PC-3 (cell line): Measurements from ENCODE around the gene TP53I13. TPM values are rescaled to one million over a fixed set of nuclear protein-coding genes. Genes with fewer than 3 reads are reported as not detected.

Experiments used
- ATAC-seq: fragments of 200-7000 bp; cut with Tn5 transposase; 2 replicates; pipeline ENCODE4 v1.9.1; 2020; ENCODE audit warnings: mild to moderate bottlenecking, moderate library complexity
- BruUV-seq: library from RNA; stranded (reverse); fragments of 400-500 nt; replicated peaks from 2 replicates; lab custom pipeline; 2021; lab: Mats Ljungman, UMichigan
- CTCF ChIA-PET: fragments of 300-600 bp; sonication (Branson Sonifier 250); formaldehyde crosslinking; loops from one replicate; lab custom pipeline; 2022; ENCODE audit warnings: antibody characterized with exemption; lab: Charles Lee
- POLR2A ChIA-PET: fragments of 300-600 bp; sonication (Branson Sonifier 250); formaldehyde crosslinking; loops from one replicate; lab custom pipeline; 2022; ENCODE audit warnings: antibody characterized with exemption; ENCODE audit not compliant: unreplicated experiment; lab: Charles Lee
- DNase-seq: peaks from one replicate; pipeline ENCODE4 v3.0.0-alpha.2; 2015
- H2AFZ ChIP-seq: fragments of 300-600 bp; sonication (generic); 2 replicates; pipeline ENCODE4 v1.6.0; 2016; ENCODE audit warnings: antibody characterized with exemption, low read length
- H3F3A ChIP-seq: fragments of 300-600 bp; sonication (generic); one replicate; pipeline ENCODE4 v1.6.0; 2017; ENCODE audit warnings: antibody characterized with exemption, low read length, control low read depth, mild to moderate bottlenecking; ENCODE audit not compliant: unreplicated experiment
- H3K27ac ChIP-seq: fragments of 300-600 bp; sonication (generic); 2 replicates; pipeline ENCODE4 v1.5.1; 2016; ENCODE audit warnings: mild to moderate bottlenecking, low read length
- H3K27me3 ChIP-seq: fragments of 300-600 bp; sonication (generic); 2 replicates; pipeline ENCODE4 v1.6.1; 2016; ENCODE audit warnings: low read length, mixed read lengths
- H3K36me3 ChIP-seq: fragments of 300-600 bp; sonication (generic); 2 replicates; pipeline ENCODE4 v1.6.1; 2016; ENCODE audit warnings: low read depth, mixed run types, low read length, mixed read lengths
- H3K4me1 ChIP-seq: fragments of 300-600 bp; sonication (generic); 2 replicates; pipeline ENCODE4 v1.5.1; 2016; ENCODE audit warnings: low read length; ENCODE audit not compliant: insufficient read depth
- H3K4me2 ChIP-seq: fragments of 300-600 bp; sonication (generic); 2 replicates; pipeline ENCODE4 v1.6.0; 2016; ENCODE audit warnings: low read length
- H3K4me3 ChIP-seq: fragments of 300-600 bp; sonication (generic); 2 replicates; pipeline ENCODE4 v1.5.1; 2016; ENCODE audit warnings: mild to moderate bottlenecking, low read length, mixed read lengths
- H3K79me2 ChIP-seq: fragments of 300-600 bp; sonication (generic); 2 replicates; pipeline ENCODE4 v1.6.1; 2017; ENCODE audit warnings: low read length, mixed read lengths
- H3K9ac ChIP-seq: fragments of 300-600 bp; sonication (generic); 2 replicates; pipeline ENCODE4 v1.6.0; 2016; ENCODE audit warnings: mild to moderate bottlenecking, low read length
- H3K9me2 ChIP-seq: fragments of 300-600 bp; sonication (generic); replicated peaks from 2 replicates; pipeline ENCODE4 v1.6.1; 2016; ENCODE audit warnings: mixed run types, low read length, mixed read lengths
- H3K9me3 ChIP-seq: fragments of 300-600 bp; sonication (generic); 2 replicates; pipeline ENCODE4 v1.6.1; 2016; ENCODE audit warnings: low read length, mixed read lengths
- H4K20me1 ChIP-seq: fragments of 300-600 bp; sonication (generic); 2 replicates; pipeline ENCODE4 v1.6.1; 2016; ENCODE audit warnings: low read length, mixed read lengths
- CTCF ChIP-seq: fragments of 300-600 bp; sonication (generic); conservative IDR thresholded peaks from 2 replicates; pipeline ENCODE4 v1.5.1; 2017; ENCODE audit warnings: antibody characterized with exemption, low read depth, mild to moderate bottlenecking, low read length
- EZH2 ChIP-seq: fragments of 300-600 bp; sonication (generic); IDR thresholded peaks from one replicate; pipeline ENCODE4 v1.6.1; 2017; ENCODE audit warnings: antibody characterized with exemption, mild to moderate bottlenecking, low read length; ENCODE audit not compliant: unreplicated experiment
- EZH2phosphoT487 ChIP-seq: fragments of 300-600 bp; sonication (generic); IDR thresholded peaks from 2 replicates; pipeline ENCODE4 v1.6.1; 2018; ENCODE audit warnings: mild to moderate bottlenecking, antibody characterized with exemption, low read length, borderline replicate concordance
- intact Hi-C: fragments of 100-400 bp; cut with micrococcal nuclease; formaldehyde crosslinking; loops from 2 replicates; pipeline ENCODE4 v1.9.0; 2023
- total RNA-seq: library from RNA; depleted of rRNA; stranded (reverse); fragments of >200 nt; gene quantifications from 2 replicates; pipeline ENCODE4 v1.2.3, GENCODE V29; 2014

The TP53I13 gene
- total RNA-seq, 1 experiment from 2014 or later: 45.0 TPM

GRCh38 chr17:29567554-29568330, 759 bp upstream of the TP53I13 start:
- ATAC-seq: peak; percentile 52
- intact Hi-C loops: no loop called here
- Histone ChIP-seq H3K36me3 (no peaks in the 10 kb centered on the region), H3K9me2 (no peaks in the 10 kb centered on the region), H3F3A (no peaks in the 10 kb centered on the region), H3K4me2 (peak overlapping the region; percentile 98), H3K4me3 (peak overlapping the region; percentile 85), H2AFZ (peak overlapping the region; percentile 85), H4K20me1 (no peaks in the 10 kb centered on the region), H3K9me3 (no peaks in the 10 kb centered on the region), H3K79me2 (no peaks in the 10 kb centered on the region), H3K4me1 (peaks cover 7% of the 10 kb centered on the region; the same call in 1 of the 2 replicates), H3K27me3 (no peaks in the 10 kb centered on the region), H3K9ac (peak overlapping the region; percentile 34; the same call in 1 of the 2 replicates), H3K27ac (peak overlapping the region; percentile 19; the same call in 1 of the 2 replicates)
- TSS peak; percentile 66 for BruUV-seq
- peak; percentile 47 for DNase-seq
- POLR2A ChIA-PET: no interaction called here
- CTCF ChIA-PET: interaction anchor here (0.6 kb wide), 1 partner anchor 317 kb away, joined by 3 read pairs; no protein-coding TSS in a partner anchor
- TF ChIP-seq CTCF: peak; percentile 35
- TF ChIP-seq EZH2phosphoT487: no peak

- H3K9ac ChIP-seq: peak overlapping the region; percentile 57; the same call in 1 of the 2 replicates
- no peaks in the 10 kb centered on the region for H4K20me1 ChIP-seq
- H3K36me3 ChIP-seq: no peaks in the 10 kb centered on the region
- no peak for TF ChIP-seq EZH2phosphoT487
- no peak for TF ChIP-seq CTCF
- TF ChIP-seq EZH2: no peak
- H3K4me3 ChIP-seq: peak overlapping the region; percentile 85
- H3K4me2 ChIP-seq: peak overlapping the region; percentile 91
- H3K27me3 ChIP-seq: no peaks in the 10 kb centered on the region
- ChIA-PET CTCF (interaction anchor here (0.7 to 0.9 kb wide), 2 partner anchors 12 to 48 kb away, joined by 3 read pairs; no protein-coding TSS in a partner anchor), POLR2A (no interaction called here)
- intact Hi-C loops: no loop called here
- no peaks in the 10 kb centered on the region for H3F3A ChIP-seq
- DNase-seq (peak; percentile 42), ATAC-seq (0 out of 2 replicates have a peak, but pooled peaks have one; percentile 0)
- H3K79me2 ChIP-seq: no peaks in the 10 kb centered on the region
- H3K9me3 ChIP-seq: no peaks in the 10 kb centered on the region
- TSS peak; percentile 35 for BruUV-seq
- H3K9me2 ChIP-seq: no peaks in the 10 kb centered on the region
- peak overlapping the region; percentile 88 for H2AFZ ChIP-seq
- no peak overlapping the region for H3K27ac ChIP-seq
- H3K4me1 ChIP-seq: peaks cover 7% of the 10 kb centered on the region; the same call in 1 of the 2 replicates
Observed at GRCh38 chr17:29569245-29569950, 897 bp downstream of the TP53I13 start.
